H54 (cell line): ENCODE measurements around the gene RGCC.
A peak's percentile ranks its signal among the peaks of the same experiment; 100 is the strongest.

Experiments used
- DNase-seq: peaks from one replicate; pipeline ENCODE4 v3.0.0; 2011; ENCODE audit warnings: low spot score, mixed read lengths; ENCODE audit not compliant: insufficient read length
- FAIRE-seq: peaks from 3 replicates; lab custom pipeline; 2011; peaks lifted over from hg19 to GRCh38; lab: Jason Lieb, UNC
- POLR2A ChIP-seq: IDR thresholded peaks from 2 replicates; pipeline ENCODE4 v1.6.1; 2011; ENCODE audit warnings: low read depth, mild to moderate bottlenecking, low read length

The RGCC gene

GRCh38 chr13:41459432-41460073, 2.2 kb downstream of the RGCC start:
- no peak for TF ChIP-seq POLR2A
- DNase-seq (no peak), FAIRE-seq (no peak)

- no peak for TF ChIP-seq POLR2A
- DNase-seq (no peak), FAIRE-seq (no peak)
Measured at GRCh38 chr13:41460074-41460465, 2.7 kb downstream of the RGCC start.

GRCh38 chr13:41460930-41461329, 3.6 kb downstream of the RGCC start:
- no peak for TF ChIP-seq POLR2A
- FAIRE-seq = no peak
- DNase-seq = no peak

- no peak for TF ChIP-seq POLR2A
- no peak for DNase-seq
- no peak for FAIRE-seq
Measured at GRCh38 chr13:41461527-41462139, 4.3 kb downstream of the RGCC start.

GRCh38 chr13:41462427-41462826, 5.1 kb downstream of the RGCC start:
- no peak for FAIRE-seq
- DNase-seq = no peak
- no peak for TF ChIP-seq POLR2A

GRCh38 chr13:41463838-41464602, 6.7 kb downstream of the RGCC start:
- DNase-seq = no peak
- FAIRE-seq = no peak
- no peak for TF ChIP-seq POLR2A

GRCh38 chr13:41465241-41465847, 8.0 kb downstream of the RGCC start:
- DNase-seq (peak; percentile 74), FAIRE-seq (peak; percentile 89)

GRCh38 chr13:41465898-41466320, 8.6 kb downstream of the RGCC start:
- TF ChIP-seq POLR2A = no peak
- FAIRE-seq (no peak), DNase-seq (no peak)

More at GRCh38 chr13:41465241-41465847, 8.0 kb downstream of the RGCC start:
- no peak for TF ChIP-seq POLR2A

GRCh38 chr13:41467425-41467945, 10.1 kb downstream of the RGCC start:
- FAIRE-seq (no peak), DNase-seq (no peak)
- no peak for TF ChIP-seq POLR2A

- TF ChIP-seq POLR2A = no peak
- DNase-seq (no peak), FAIRE-seq (no peak)
Measured at GRCh38 chr13:41468631-41469030, 11.3 kb downstream of the RGCC start.

- DNase-seq = no peak
- FAIRE-seq = no peak
Measured at GRCh38 chr13:41470196-41470595, 12.8 kb downstream of the RGCC start.

GRCh38 chr13:41471785-41472184, 14.4 kb downstream of the RGCC start:
- TF ChIP-seq POLR2A = no peak
- no peak for FAIRE-seq
- no peak for DNase-seq

More at GRCh38 chr13:41470196-41470595, 12.8 kb downstream of the RGCC start:
- no peak for TF ChIP-seq POLR2A

- no peak for DNase-seq
- no peak for FAIRE-seq
- TF ChIP-seq POLR2A = no peak
Measured at GRCh38 chr13:41487222-41487621, 29.9 kb downstream of the RGCC start.

GRCh38 chr13:41488124-41488523, 30.8 kb downstream of the RGCC start:
- FAIRE-seq (no peak), DNase-seq (no peak)
- TF ChIP-seq POLR2A = no peak
